ENCODE measurements around the gene DGKI. TPM values are rescaled to one million over a fixed set of nuclear protein-coding genes. Genes with fewer than 3 reads are reported as not detected.

The DGKI gene
- total RNA-seq, 1 experiment from 2014 or later: 0.39 TPM

DNA sequence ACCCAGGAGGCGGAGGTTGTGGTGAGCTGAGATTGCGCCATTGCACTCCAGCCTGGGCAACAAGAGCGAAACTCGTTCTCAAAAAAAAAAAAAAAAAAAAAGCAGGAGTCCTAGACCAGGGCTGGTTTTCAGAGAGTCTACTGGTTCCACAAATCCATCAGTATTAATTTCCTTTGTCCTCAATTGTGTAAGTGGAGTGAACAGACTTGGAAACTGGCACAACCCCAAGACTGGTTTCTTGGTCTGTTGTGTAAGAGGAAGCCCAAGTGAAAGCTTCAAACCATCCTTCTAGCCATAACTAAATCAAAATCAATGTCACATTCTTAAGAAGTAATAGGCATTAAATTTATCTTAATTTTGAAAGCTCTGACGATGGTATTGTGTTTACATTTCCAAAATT is 213.6 kb downstream of the DGKI start:
- BruUV-seq (replicated peaks): no TSS peak
- Histone ChIP-seq H3K4me1 (ENCODE audit: insufficient read depth, low read length, poor library complexity, severe bottlenecking) (no peaks in the 10 kb centered on the region), H3K4me3 (ENCODE audit: low read depth, low read length, poor library complexity, severe bottlenecking) (no peak overlapping the region), H3K27ac (ENCODE audit: low read depth, low read length, poor library complexity, severe bottlenecking) (no peak overlapping the region), H3K27me3 (replicated peaks; ENCODE audit: insufficient read depth, low read depth, low read length, poor library complexity) (peaks cover 5% of the 10 kb centered on the region), H3K9me3 (ENCODE audit: low read depth, low read length, poor library complexity, severe bottlenecking) (no peaks in the 10 kb centered on the region), H3K36me3 (ENCODE audit: insufficient read depth, low read length, poor library complexity, severe bottlenecking) (no peaks in the 10 kb centered on the region)
- ChIA-PET POLR2A (ENCODE audit: low non-redundant PET) (no interaction called here), CTCF (no interaction called here)
- no peak for DNase-seq (ENCODE audit: low spot score)
- TF ChIP-seq, protein P1, sequence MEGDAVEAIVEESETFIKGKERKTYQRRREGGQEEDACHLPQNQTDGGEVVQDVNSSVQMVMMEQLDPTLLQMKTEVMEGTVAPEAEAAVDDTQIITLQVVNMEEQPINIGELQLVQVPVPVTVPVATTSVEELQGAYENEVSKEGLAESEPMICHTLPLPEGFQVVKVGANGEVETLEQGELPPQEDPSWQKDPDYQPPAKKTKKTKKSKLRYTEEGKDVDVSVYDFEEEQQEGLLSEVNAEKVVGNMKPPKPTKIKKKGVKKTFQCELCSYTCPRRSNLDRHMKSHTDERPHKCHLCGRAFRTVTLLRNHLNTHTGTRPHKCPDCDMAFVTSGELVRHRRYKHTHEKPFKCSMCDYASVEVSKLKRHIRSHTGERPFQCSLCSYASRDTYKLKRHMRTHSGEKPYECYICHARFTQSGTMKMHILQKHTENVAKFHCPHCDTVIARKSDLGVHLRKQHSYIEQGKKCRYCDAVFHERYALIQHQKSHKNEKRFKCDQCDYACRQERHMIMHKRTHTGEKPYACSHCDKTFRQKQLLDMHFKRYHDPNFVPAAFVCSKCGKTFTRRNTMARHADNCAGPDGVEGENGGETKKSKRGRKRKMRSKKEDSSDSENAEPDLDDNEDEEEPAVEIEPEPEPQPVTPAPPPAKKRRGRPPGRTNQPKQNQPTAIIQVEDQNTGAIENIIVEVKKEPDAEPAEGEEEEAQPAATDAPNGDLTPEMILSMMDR (conservative IDR thresholded peaks at IDR 0.05; ENCODE audit: low read depth, low read length): no peak
- no peak for TF ChIP-seq EZH2 (IDR thresholded peaks at IDR 0.05; ENCODE audit: borderline replicate concordance, low read depth, low read length, poor library complexity, severe bottlenecking)
- intact Hi-C loops (cut with micrococcal nuclease; ENCODE audit: unreplicated experiment): no loop called here

DNA sequence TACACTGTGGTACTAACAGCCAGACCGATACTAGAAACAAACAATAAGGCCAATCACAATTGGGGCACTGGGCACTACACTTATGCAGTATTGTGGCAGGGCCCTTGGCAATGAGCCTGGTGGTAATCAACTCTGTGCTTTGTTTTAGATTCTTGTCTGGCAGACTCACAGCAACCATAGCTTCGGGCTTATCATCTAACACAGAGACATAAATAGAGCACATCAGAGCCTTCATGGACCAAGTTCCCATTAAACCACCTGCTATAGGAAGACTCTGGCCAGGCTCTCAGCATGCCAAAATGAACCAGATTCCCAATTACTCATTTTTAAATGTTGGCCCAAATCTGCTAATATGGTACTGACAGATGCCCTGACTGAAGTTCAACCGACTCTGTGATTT is 218.6 kb downstream of the DGKI start:
- CTCF ChIA-PET: interaction anchor here (0.6 kb wide), 1 partner anchor 1955 kb away, joined by 4 read pairs; no protein-coding TSS in a partner anchor
- Histone ChIP-seq H3K27ac (ENCODE audit: low read depth, low read length, poor library complexity, severe bottlenecking) (no peak overlapping the region), H3K36me3 (ENCODE audit: insufficient read depth, low read length, poor library complexity, severe bottlenecking) (no peaks in the 10 kb centered on the region), H3K4me3 (ENCODE audit: low read depth, low read length, poor library complexity, severe bottlenecking) (no peak overlapping the region), H3K4me1 (ENCODE audit: insufficient read depth, low read length, poor library complexity, severe bottlenecking) (no peaks in the 10 kb centered on the region), H3K9me3 (ENCODE audit: low read depth, low read length, poor library complexity, severe bottlenecking) (no peaks in the 10 kb centered on the region), H3K27me3 (replicated peaks; ENCODE audit: insufficient read depth, low read depth, low read length, poor library complexity) (peaks cover 5% of the 10 kb centered on the region)
- BruUV-seq (replicated peaks): no TSS peak
- no peak for TF ChIP-seq EZH2 (IDR thresholded peaks at IDR 0.05; ENCODE audit: borderline replicate concordance, low read depth, low read length, poor library complexity, severe bottlenecking)
- TF ChIP-seq, protein P1 (conservative IDR thresholded peaks at IDR 0.05; ENCODE audit: low read depth, low read length): no peak
- no peak for DNase-seq (ENCODE audit: low spot score)
- intact Hi-C loops (cut with micrococcal nuclease; ENCODE audit: unreplicated experiment): no loop called here
- POLR2A ChIA-PET (ENCODE audit: low non-redundant PET): no interaction called here

- H3K4me3 ChIP-seq (ENCODE audit: low read depth, low read length, poor library complexity, severe bottlenecking): no peak overlapping the region
- intact Hi-C loops (cut with micrococcal nuclease; ENCODE audit: unreplicated experiment): loop anchor here (2.0 kb wide), 1 partner anchor 20 kb away; no protein-coding TSS in a partner anchor
- ChIA-PET POLR2A (ENCODE audit: low non-redundant PET) (no interaction called here), CTCF (interaction anchor here (0.6 to 1.5 kb wide), 5 partner anchors 20 to 1953 kb away, joined by 3 to 7 read pairs (median 5); no protein-coding TSS in a partner anchor)
- no peaks in the 10 kb centered on the region for H3K4me1 ChIP-seq (ENCODE audit: insufficient read depth, low read length, poor library complexity, severe bottlenecking)
- H3K9me3 ChIP-seq (ENCODE audit: low read depth, low read length, poor library complexity, severe bottlenecking): no peaks in the 10 kb centered on the region
- peaks cover 5% of the 10 kb centered on the region for H3K27me3 ChIP-seq (replicated peaks; ENCODE audit: insufficient read depth, low read depth, low read length, poor library complexity)
- H3K27ac ChIP-seq (ENCODE audit: low read depth, low read length, poor library complexity, severe bottlenecking): no peak overlapping the region
- H3K36me3 ChIP-seq (ENCODE audit: insufficient read depth, low read length, poor library complexity, severe bottlenecking): no peaks in the 10 kb centered on the region
- TF ChIP-seq EZH2 (IDR thresholded peaks at IDR 0.05; ENCODE audit: borderline replicate concordance, low read depth, low read length, poor library complexity, severe bottlenecking): no peak
- TF ChIP-seq, protein P1 (conservative IDR thresholded peaks at IDR 0.05; ENCODE audit: low read depth, low read length): peak; percentile 81
- BruUV-seq (replicated peaks): no TSS peak
- DNase-seq (ENCODE audit: low spot score): peak; percentile 69
Measured at GRCh38 chr7:137626469-137627067, 220.2 kb downstream of the DGKI start.
